Stimulated activated CD4-positive, alpha-beta T cell treated with anti-CD3 and anti-CD28 coated beads, Interleukin-4, amount 100 ng/mL, for 4 hours (primary cell): Measurements from ENCODE around the gene MRGPRE.

ENCODE experiments used
- DNase-seq, 2 experiments: peaks; one replicate each; pipeline ENCODE4 v3.0.0-alpha.2; 2020

Gene MRGPRE

GRCh38 chr11:3177931-3178330 lies 54.3 kb downstream of the MRGPRE start:
- DNase-seq: no peak
